Mesothelial cell of epicardium (in vitro differentiated cells): ENCODE results near the gene GRAMD1B. TPM values are rescaled to one million over a fixed set of nuclear protein-coding genes. Genes with fewer than 3 reads are reported as not detected.

Experiments used
- DNase-seq, 2 experiments: peaks; one replicate each; pipeline ENCODE4 v3.0.0; 2021; ENCODE audit warnings: low spot score in 2 of 2; ENCODE audit not compliant: unreplicated experiment in 2 of 2
- H3K27ac Mint-ChIP-seq: 2 replicates; pipeline ENCODE4 v1.8.0; 2021; ENCODE audit warnings: mixed read lengths
- H3K27me3 Mint-ChIP-seq: 2 replicates; pipeline ENCODE4 v1.8.0; 2021; ENCODE audit warnings: low read depth, mixed read lengths
- H3K36me3 Mint-ChIP-seq: 2 replicates; pipeline ENCODE4 v1.8.0; 2021; ENCODE audit warnings: mixed read lengths
- H3K4me1 Mint-ChIP-seq: 2 replicates; pipeline ENCODE4 v1.8.0; 2021; ENCODE audit warnings: mixed read lengths
- H3K4me3 Mint-ChIP-seq: 2 replicates; pipeline ENCODE4 v1.8.0; 2021; ENCODE audit warnings: mild to moderate bottlenecking, moderate library complexity, mixed read lengths
- H3K9me3 Mint-ChIP-seq: 2 replicates; pipeline ENCODE4 v1.8.0; 2021; ENCODE audit warnings: mixed read lengths
- CTCF ChIP-seq: fragments of 200-600 bp; sonication (generic); IDR thresholded peaks from one replicate; pipeline ENCODE4 v1.5.0; 2021; ENCODE audit warnings: antibody characterized with exemption; ENCODE audit not compliant: unreplicated experiment
- total RNA-seq: library from RNA; stranded (reverse); gene quantifications from 3 replicates; pipeline ENCODE4 v1.2.1, GENCODE V29; 2021

GRAMD1B gene
- total RNA-seq, 1 donor from 2014 or later = 8.4 TPM

GRCh38 chr11:123597859-123598258, 167.8 kb downstream of the GRAMD1B start:
- H3K27ac Mint-ChIP-seq = no peak overlapping the region
- no peaks in the 10 kb centered on the region for H3K4me1 Mint-ChIP-seq
- H3K36me3 Mint-ChIP-seq = peaks cover 19% of the 10 kb centered on the region
- H3K9me3 Mint-ChIP-seq = no peaks in the 10 kb centered on the region
- DNase-seq = no peak
- no peak overlapping the region for H3K4me3 Mint-ChIP-seq
- TF ChIP-seq CTCF = no peak
- H3K27me3 Mint-ChIP-seq = no peaks in the 10 kb centered on the region

GRCh38 chr11:123601136-123601535, 171.1 kb downstream of the GRAMD1B start:
- Mint-ChIP-seq H3K27ac (no peak overlapping the region), H3K27me3 (no peaks in the 10 kb centered on the region), H3K4me1 (no peaks in the 10 kb centered on the region), H3K36me3 (peaks cover 24% of the 10 kb centered on the region), H3K9me3 (no peaks in the 10 kb centered on the region), H3K4me3 (no peak overlapping the region)
- no peak for TF ChIP-seq CTCF
- DNase-seq = no peak

GRCh38 chr11:123601743-123602142, 171.7 kb downstream of the GRAMD1B start:
- no peak overlapping the region for H3K4me3 Mint-ChIP-seq

GRCh38 chr11:123603666-123604065, 173.6 kb downstream of the GRAMD1B start:
- no peak for DNase-seq
- Mint-ChIP-seq H3K27ac (no peak overlapping the region), H3K4me1 (no peaks in the 10 kb centered on the region), H3K36me3 (peaks cover 20% of the 10 kb centered on the region), H3K4me3 (no peak overlapping the region), H3K9me3 (no peaks in the 10 kb centered on the region), H3K27me3 (no peaks in the 10 kb centered on the region)
- TF ChIP-seq CTCF = no peak

More at GRCh38 chr11:123601743-123602142, 171.7 kb downstream of the GRAMD1B start:
- DNase-seq = no peak
- Mint-ChIP-seq H3K4me1 (no peaks in the 10 kb centered on the region), H3K36me3 (peaks cover 24% of the 10 kb centered on the region), H3K27me3 (no peaks in the 10 kb centered on the region), H3K9me3 (no peaks in the 10 kb centered on the region), H3K27ac (no peak overlapping the region)
- TF ChIP-seq CTCF = no peak

GRCh38 chr11:123607781-123608180, 177.7 kb downstream of the GRAMD1B start:
- H3K36me3 Mint-ChIP-seq = peaks cover 27% of the 10 kb centered on the region
- no peak for DNase-seq
- TF ChIP-seq CTCF = no peak
- H3K4me1 Mint-ChIP-seq = no peaks in the 10 kb centered on the region
- no peaks in the 10 kb centered on the region for H3K9me3 Mint-ChIP-seq
- H3K4me3 Mint-ChIP-seq = no peak overlapping the region
- peaks cover 2% of the 10 kb centered on the region for H3K27me3 Mint-ChIP-seq
- H3K27ac Mint-ChIP-seq = no peak overlapping the region

GRCh38 chr11:123608371-123608770, 178.3 kb downstream of the GRAMD1B start:
- Mint-ChIP-seq H3K36me3 (peaks cover 26% of the 10 kb centered on the region), H3K4me3 (no peak overlapping the region), H3K27me3 (peaks cover 2% of the 10 kb centered on the region), H3K27ac (no peak overlapping the region), H3K4me1 (no peaks in the 10 kb centered on the region), H3K9me3 (no peaks in the 10 kb centered on the region)
- DNase-seq = no peak
- TF ChIP-seq CTCF = no peak
